Retinal pigment epithelial cell (primary cell): Measurements from ENCODE around the gene SPATA17.

Experiments used
- DNase-seq: peaks from one replicate; pipeline ENCODE4 v3.0.0-alpha.2; 2010; ENCODE audit warnings: low read depth
- H3K4me3 ChIP-seq: 2 replicates; pipeline ENCODE4 v1.5.1; 2011; ENCODE audit warnings: mild to moderate bottlenecking, low read length, control low read depth, moderate library complexity
- CTCF ChIP-seq: conservative IDR thresholded peaks from 2 replicates; pipeline ENCODE4 v1.5.1; 2011; ENCODE audit warnings: low read depth, low read length, control low read depth, inconsistent platforms

SPATA17 gene

GRCh38 chr1:217899614-217900013 is 268.5 kb downstream of the SPATA17 start:
- DNase-seq: no peak
- TF ChIP-seq CTCF: no peak
- no peak overlapping the region for H3K4me3 ChIP-seq

DNA sequence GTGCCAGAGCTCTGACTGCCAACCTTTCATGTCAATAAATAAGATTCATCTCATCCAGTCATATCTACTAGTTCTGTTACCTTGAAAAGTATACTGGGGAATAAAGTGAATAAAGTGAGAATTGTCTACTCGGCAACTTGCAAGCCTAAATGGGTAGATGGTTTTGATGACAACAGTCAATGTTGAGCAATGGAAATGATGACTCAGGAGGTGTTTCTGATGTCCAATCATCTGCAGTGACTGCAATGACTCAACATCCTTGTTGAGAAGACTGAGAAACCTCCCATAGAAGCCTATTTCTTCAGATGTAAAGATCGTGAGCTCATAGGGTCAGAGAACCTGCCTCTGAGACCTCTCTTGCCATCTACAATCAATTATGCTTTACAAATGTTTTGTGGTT is 276.4 kb downstream of the SPATA17 start:
- no peak for TF ChIP-seq CTCF

GRCh38 chr1:217910203-217910602 is 279.1 kb downstream of the SPATA17 start:
- H3K4me3 ChIP-seq: no peak overlapping the region
- TF ChIP-seq CTCF: no peak
- no peak for DNase-seq

More for the DNA sequence above, 276.4 kb downstream of the SPATA17 start:
- DNase-seq: no peak
- H3K4me3 ChIP-seq: no peak overlapping the region

DNA sequence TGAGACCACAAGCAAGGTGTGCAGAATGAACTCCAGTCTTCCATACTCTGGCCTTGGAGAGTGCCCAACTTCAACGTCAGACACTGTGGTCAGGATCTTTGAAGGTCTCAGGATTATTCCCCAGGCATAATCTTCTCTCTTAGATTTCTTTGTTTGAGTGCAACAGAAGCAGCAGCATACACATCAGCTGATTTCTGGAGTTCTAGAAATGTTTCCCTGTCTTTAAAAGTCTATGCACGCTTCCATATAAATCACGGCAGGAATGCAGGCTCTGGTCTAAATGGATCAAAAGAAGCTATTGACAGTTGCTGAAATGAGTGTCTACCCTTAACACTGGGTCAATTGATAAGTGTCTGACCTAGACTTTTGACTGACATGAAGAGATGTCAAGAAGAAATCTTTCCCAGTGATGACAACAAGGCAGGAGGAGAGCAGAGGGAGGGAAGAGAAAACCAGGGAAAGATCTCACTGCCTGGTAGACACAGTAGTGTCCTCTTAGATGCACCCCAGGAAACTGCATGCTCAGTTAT is 279.7 kb downstream of the SPATA17 start:
- DNase-seq: peak; percentile 22
- TF ChIP-seq CTCF: no peak
- no peak overlapping the region for H3K4me3 ChIP-seq

- TF ChIP-seq CTCF: peak; percentile 57
- no peak overlapping the region for H3K4me3 ChIP-seq
- DNase-seq: no peak
These were observed 280.8 kb downstream of the SPATA17 start for GRCh38 chr1:217911908-217912307.

DNA sequence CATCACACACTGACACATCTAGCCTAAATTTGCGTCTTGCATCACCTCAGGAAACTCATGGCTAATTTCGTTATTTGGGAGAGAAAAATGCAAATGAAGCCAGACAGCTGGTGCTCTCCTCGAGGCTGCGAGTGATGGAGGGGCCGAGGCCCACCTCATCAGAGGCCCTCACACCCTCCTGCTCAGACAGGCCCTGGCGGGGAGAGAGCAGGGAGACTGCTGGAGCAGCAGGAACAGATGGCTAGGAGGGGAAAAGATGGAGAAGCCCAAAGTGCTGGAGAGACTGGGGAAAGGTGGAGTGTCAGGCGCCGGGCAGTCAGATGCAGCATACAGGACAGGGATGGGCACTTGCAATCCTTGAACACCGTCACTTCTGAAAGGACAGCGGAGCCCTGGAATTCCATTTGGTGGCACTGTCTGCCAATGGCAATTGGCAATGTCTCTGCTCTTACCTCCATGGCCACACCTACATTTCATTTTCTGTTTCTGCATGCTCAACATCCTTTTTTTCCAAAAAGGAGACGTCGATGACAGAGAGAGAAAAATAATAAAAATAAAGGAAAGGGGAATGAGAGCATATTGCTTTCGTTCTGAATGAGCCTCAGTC is 286.2 kb downstream of the SPATA17 start:
- no peak for TF ChIP-seq CTCF
- no peak for DNase-seq
- no peak overlapping the region for H3K4me3 ChIP-seq

DNA sequence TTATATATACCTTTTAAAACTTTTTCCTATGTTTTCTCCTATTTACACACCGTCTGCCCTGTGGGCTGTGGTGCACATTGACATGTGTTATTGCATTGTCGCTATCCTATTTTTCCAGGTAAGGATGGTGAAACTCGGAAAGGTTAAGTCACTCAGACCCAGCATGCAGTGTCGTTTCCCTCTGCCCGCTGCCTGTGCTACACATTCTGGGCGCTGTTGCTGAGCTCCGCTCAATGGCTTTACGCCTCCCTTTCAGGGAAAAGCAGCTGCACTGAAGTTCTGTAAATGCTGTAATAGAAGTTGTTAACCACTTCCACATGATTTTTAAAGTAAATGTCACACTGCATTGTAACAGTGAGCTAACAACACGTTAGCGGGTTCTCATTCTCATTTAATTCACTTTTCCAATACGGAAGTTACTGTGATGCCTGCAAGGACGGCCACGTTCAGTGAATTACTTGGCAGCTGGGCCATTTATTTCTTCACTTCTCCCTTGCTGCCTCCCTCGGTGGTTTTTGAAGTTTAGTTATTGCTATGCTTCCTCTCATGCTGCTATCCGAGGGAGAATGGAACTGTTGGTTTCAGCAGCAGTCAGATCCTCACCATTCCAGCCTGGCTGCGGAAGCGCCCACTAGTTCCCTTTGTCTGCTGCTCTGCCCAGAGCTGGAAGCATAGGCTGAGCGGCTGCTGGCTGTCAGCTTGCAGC is 288.7 kb downstream of the SPATA17 start:
- TF ChIP-seq CTCF: no peak
- H3K4me3 ChIP-seq: no peak overlapping the region
- DNase-seq: no peak
